Mesangial cell (primary cell): ENCODE results near the gene PRR20A. TPM values are rescaled to one million over a fixed set of nuclear protein-coding genes. Genes with fewer than 3 reads are reported as not detected.

Experiments used
- total RNA-seq: library from RNA; depleted of rRNA; stranded (reverse); fragments of >200 nt; gene quantifications from 2 replicates; pipeline ENCODE4 v1.2.3, GENCODE V29; 2015

PRR20A gene
- not detected in 2 replicates for total RNA-seq

DNA sequence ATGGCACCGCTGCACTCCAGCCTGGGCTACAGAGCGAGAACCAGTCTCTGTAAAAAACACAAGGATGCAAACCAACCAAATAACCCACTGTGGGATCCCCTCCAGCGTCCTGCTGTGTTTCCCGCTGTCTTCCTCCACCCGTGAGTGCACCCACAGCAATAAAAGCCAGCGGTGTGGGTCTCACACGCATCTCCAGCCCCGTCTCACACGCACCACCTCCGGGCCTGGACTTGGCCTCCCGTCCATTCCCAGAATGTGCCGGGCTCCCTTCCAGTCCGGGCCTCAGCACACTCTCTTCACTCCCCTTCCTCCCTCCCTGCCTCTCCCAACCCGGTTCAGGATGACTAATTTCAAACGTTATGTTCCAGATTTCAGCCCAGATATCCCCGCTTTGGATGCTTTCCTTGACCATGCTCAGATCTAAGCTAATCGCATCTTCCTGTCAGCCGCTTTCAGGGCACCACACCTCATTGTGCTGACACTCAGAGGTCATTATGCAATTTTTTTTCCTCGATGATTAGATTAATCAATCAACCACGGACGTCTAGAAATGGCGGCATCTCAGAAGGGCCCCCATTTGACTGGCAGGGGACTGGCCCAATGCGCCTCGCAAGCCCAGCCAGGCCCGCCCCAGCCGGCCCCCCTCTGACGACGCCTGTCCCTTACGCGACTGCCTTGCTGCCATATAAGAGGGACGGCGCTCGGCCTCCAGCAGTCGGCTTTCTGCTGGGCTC lies at the start of gene PRR20A:
Gene PRR20A (plus strand): TSS at position 684 of the 734 bp plus-strand sequence. CDS start 387 bp downstream, outside the sequence.

DNA sequence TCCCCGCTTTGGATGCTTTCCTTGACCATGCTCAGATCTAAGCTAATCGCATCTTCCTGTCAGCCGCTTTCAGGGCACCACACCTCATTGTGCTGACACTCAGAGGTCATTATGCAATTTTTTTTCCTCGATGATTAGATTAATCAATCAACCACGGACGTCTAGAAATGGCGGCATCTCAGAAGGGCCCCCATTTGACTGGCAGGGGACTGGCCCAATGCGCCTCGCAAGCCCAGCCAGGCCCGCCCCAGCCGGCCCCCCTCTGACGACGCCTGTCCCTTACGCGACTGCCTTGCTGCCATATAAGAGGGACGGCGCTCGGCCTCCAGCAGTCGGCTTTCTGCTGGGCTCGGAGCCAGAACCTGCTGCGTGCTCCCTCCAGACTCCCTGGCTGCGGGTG lies 6.5 kb downstream of the PRR20A start, which contains the start of gene PRR20B:
Gene PRR20B (plus strand): TSS at position 301 of the 400 bp plus-strand sequence. CDS start 387 bp downstream, outside the sequence.

DNA sequence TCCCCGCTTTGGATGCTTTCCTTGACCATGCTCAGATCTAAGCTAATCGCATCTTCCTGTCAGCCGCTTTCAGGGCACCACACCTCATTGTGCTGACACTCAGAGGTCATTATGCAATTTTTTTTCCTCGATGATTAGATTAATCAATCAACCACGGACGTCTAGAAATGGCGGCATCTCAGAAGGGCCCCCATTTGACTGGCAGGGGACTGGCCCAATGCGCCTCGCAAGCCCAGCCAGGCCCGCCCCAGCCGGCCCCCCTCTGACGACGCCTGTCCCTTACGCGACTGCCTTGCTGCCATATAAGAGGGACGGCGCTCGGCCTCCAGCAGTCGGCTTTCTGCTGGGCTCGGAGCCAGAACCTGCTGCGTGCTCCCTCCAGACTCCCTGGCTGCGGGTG lies 13.0 kb downstream of the PRR20A start, which contains the start of gene PRR20C:
Gene PRR20C (plus strand): TSS at position 301 of the 400 bp plus-strand sequence. CDS start 387 bp downstream, outside the sequence.

DNA sequence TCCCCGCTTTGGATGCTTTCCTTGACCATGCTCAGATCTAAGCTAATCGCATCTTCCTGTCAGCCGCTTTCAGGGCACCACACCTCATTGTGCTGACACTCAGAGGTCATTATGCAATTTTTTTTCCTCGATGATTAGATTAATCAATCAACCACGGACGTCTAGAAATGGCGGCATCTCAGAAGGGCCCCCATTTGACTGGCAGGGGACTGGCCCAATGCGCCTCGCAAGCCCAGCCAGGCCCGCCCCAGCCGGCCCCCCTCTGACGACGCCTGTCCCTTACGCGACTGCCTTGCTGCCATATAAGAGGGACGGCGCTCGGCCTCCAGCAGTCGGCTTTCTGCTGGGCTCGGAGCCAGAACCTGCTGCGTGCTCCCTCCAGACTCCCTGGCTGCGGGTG lies 19.6 kb downstream of the PRR20A start, which contains the start of gene PRR20D:
Gene PRR20D (plus strand): TSS at position 301 of the 400 bp plus-strand sequence. CDS start 387 bp downstream, outside the sequence.

DNA sequence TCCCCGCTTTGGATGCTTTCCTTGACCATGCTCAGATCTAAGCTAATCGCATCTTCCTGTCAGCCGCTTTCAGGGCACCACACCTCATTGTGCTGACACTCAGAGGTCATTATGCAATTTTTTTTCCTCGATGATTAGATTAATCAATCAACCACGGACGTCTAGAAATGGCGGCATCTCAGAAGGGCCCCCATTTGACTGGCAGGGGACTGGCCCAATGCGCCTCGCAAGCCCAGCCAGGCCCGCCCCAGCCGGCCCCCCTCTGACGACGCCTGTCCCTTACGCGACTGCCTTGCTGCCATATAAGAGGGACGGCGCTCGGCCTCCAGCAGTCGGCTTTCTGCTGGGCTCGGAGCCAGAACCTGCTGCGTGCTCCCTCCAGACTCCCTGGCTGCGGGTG lies 26.2 kb downstream of the PRR20A start, which contains the start of gene PRR20E:
Gene PRR20E (plus strand): TSS at position 301 of the 400 bp plus-strand sequence. CDS start 387 bp downstream, outside the sequence.

Other genes starting within 250 kb of the PRR20A start
- not detected in 2 replicates for gene PRR20B, start 6.6 kb downstream of the PRR20A start, total RNA-seq
- not detected in 2 replicates for gene PRR20C, start 13.1 kb downstream of the PRR20A start, total RNA-seq
- gene PRR20D, start 19.7 kb downstream of the PRR20A start, total RNA-seq = not detected in 2 replicates
- gene PRR20E, start 26.3 kb downstream of the PRR20A start, total RNA-seq = not detected in 2 replicates